ENCODE measurements around the gene RASGRF2. TPM values are rescaled to one million over a fixed set of nuclear protein-coding genes. Genes with fewer than 3 reads are reported as not detected.

The RASGRF2 gene
- total RNA-seq, 1 experiment from 2014 or later, result 0.48 TPM

DNA sequence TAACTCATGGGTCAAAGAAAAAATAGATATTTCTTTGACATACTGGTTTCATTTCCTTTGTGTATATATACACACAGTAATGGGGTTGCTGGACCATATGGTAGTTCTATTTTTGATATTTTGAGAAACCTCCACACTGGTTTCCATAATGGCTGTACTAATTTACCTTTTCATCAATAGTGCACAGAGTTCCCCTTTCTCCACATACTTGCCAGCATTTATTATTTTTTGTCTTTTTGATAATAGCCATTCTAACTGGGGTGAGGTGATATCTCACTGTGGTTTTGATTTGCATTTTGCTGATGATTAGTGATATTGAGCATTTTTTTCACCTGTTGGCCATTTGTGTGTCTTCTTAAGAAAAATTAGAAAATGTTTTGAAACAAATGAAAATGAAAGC, 194.6 kb downstream of the RASGRF2 start:
- Histone ChIP-seq H3K79me2 (ENCODE audit: low read depth) (no peaks in the 10 kb centered on the region), H3F3A (ENCODE audit: insufficient read depth, low read depth) (no peaks in the 10 kb centered on the region), H3K4me3 (no peak overlapping the region), H3K27me3 (ENCODE audit: insufficient read depth, low read depth) (no peaks in the 10 kb centered on the region), H4K20me1 (ENCODE audit: insufficient read depth) (no peaks in the 10 kb centered on the region), H3K9me3 (ENCODE audit: insufficient read depth, low read depth) (no peaks in the 10 kb centered on the region), H3K4me2 (no peak overlapping the region), H3K36me3 (ENCODE audit: low read depth) (no peaks in the 10 kb centered on the region), H2AFZ (no peak overlapping the region), H3K9me2 (ENCODE audit: insufficient read depth) (no peaks in the 10 kb centered on the region), H3K4me1 (replicated peaks; ENCODE audit: insufficient read depth) (no peaks in the 10 kb centered on the region), H3K27ac (no peak overlapping the region)
- ChIA-PET CTCF (no interaction called here), POLR2A (ENCODE audit: unreplicated experiment) (no interaction called here)
- DNase-seq, result no peak
- intact Hi-C loops (cut with micrococcal nuclease; ENCODE audit: unreplicated experiment), result no loop called here
- TF ChIP-seq EZH2 (IDR thresholded peaks at IDR 0.05; ENCODE audit: low read depth) (no peak), CTCF (conservative IDR thresholded peaks at IDR 0.05) (no peak)
- BruUV-seq (replicated peaks), result no TSS peak

- POLR2A ChIA-PET (ENCODE audit: unreplicated experiment), result interaction anchor here (0.7 kb wide), 1 partner anchor 939 kb away, joined by 12 read pairs; no protein-coding TSS in a partner anchor
- intact Hi-C loops (cut with micrococcal nuclease; ENCODE audit: unreplicated experiment), result no loop called here
- no peak for TF ChIP-seq CTCF (conservative IDR thresholded peaks at IDR 0.05)
- no peak for TF ChIP-seq EZH2 (IDR thresholded peaks at IDR 0.05; ENCODE audit: low read depth)
- Histone ChIP-seq H3K9me2 (ENCODE audit: insufficient read depth) (no peaks in the 10 kb centered on the region), H3K9me3 (ENCODE audit: insufficient read depth, low read depth) (no peaks in the 10 kb centered on the region), H3F3A (ENCODE audit: insufficient read depth, low read depth) (no peaks in the 10 kb centered on the region), H3K27ac (no peak overlapping the region), H2AFZ (no peak overlapping the region), H3K4me1 (replicated peaks; ENCODE audit: insufficient read depth) (no peaks in the 10 kb centered on the region), H3K4me3 (no peak overlapping the region), H3K4me2 (no peak overlapping the region), H3K36me3 (ENCODE audit: low read depth) (no peaks in the 10 kb centered on the region), H4K20me1 (ENCODE audit: insufficient read depth) (no peaks in the 10 kb centered on the region), H3K79me2 (ENCODE audit: low read depth) (no peaks in the 10 kb centered on the region), H3K27me3 (ENCODE audit: insufficient read depth, low read depth) (no peaks in the 10 kb centered on the region)
- no peak for DNase-seq
- CTCF ChIA-PET, result no interaction called here
- no TSS peak for BruUV-seq (replicated peaks)
Observed at GRCh38 chr5:81156732-81157131, 196.6 kb downstream of the RASGRF2 start.

- CTCF ChIA-PET, result no interaction called here
- intact Hi-C loops (cut with micrococcal nuclease; ENCODE audit: unreplicated experiment), result no loop called here
- H3K27me3 ChIP-seq (ENCODE audit: insufficient read depth, low read depth), result no peaks in the 10 kb centered on the region
Observed at GRCh38 chr5:81161012-81161601, 200.9 kb downstream of the RASGRF2 start.

More at GRCh38 chr5:81161012-81161601, 200.9 kb downstream of the RASGRF2 start:
- TF ChIP-seq CTCF (conservative IDR thresholded peaks at IDR 0.05), result no peak
- no peak for TF ChIP-seq EZH2 (IDR thresholded peaks at IDR 0.05; ENCODE audit: low read depth)
- no peak for DNase-seq
- Histone ChIP-seq H3F3A (ENCODE audit: insufficient read depth, low read depth) (no peaks in the 10 kb centered on the region), H3K27ac (no peak overlapping the region), H3K4me3 (no peak overlapping the region), H3K9me3 (ENCODE audit: insufficient read depth, low read depth) (no peaks in the 10 kb centered on the region), H3K9me2 (ENCODE audit: insufficient read depth) (no peaks in the 10 kb centered on the region), H2AFZ (no peak overlapping the region), H3K79me2 (ENCODE audit: low read depth) (no peaks in the 10 kb centered on the region), H4K20me1 (ENCODE audit: insufficient read depth) (no peaks in the 10 kb centered on the region), H3K36me3 (ENCODE audit: low read depth) (no peaks in the 10 kb centered on the region), H3K4me2 (no peak overlapping the region), H3K4me1 (replicated peaks; ENCODE audit: insufficient read depth) (no peaks in the 10 kb centered on the region)
- no TSS peak for BruUV-seq (replicated peaks)
- POLR2A ChIA-PET (ENCODE audit: unreplicated experiment), result no interaction called here
